T-helper 1 cell treated with Interleukin-12 subunit alpha and Interleukin-12 subunit beta and Interleukin-4 antibody, amounts not matched to agents 30 μg/mL and 1 μg/mL, for 36 hours (primary cell): ENCODE measurements around the gene ZSCAN23.
"Not testable (repeated sequence)": the region's sequence is repeated elsewhere in the genome, so short reads cannot be mapped to it uniquely, and the experiment has no call there.

Experiments
- H3K27ac Mint-ChIP-seq: one replicate; pipeline ENCODE4 v1.8.0; 2021; ENCODE audit warnings: mild to moderate bottlenecking, mixed read lengths
- H3K27me3 Mint-ChIP-seq: one replicate; pipeline ENCODE4 v1.8.0; 2021; ENCODE audit warnings: low read depth, mixed read lengths
- H3K36me3 Mint-ChIP-seq: one replicate; pipeline ENCODE4 v1.8.0; 2021; ENCODE audit warnings: low read depth, mixed read lengths
- H3K4me1 Mint-ChIP-seq: one replicate; pipeline ENCODE4 v1.8.0; 2021; ENCODE audit warnings: low read depth, mixed read lengths
- H3K4me3 Mint-ChIP-seq: one replicate; pipeline ENCODE4 v1.8.0; 2021; ENCODE audit warnings: mild to moderate bottlenecking, moderate library complexity, mixed read lengths
- H3K9me3 Mint-ChIP-seq: one replicate; pipeline ENCODE4 v1.8.0; 2021; ENCODE audit warnings: mixed read lengths

The ZSCAN23 gene

DNA sequence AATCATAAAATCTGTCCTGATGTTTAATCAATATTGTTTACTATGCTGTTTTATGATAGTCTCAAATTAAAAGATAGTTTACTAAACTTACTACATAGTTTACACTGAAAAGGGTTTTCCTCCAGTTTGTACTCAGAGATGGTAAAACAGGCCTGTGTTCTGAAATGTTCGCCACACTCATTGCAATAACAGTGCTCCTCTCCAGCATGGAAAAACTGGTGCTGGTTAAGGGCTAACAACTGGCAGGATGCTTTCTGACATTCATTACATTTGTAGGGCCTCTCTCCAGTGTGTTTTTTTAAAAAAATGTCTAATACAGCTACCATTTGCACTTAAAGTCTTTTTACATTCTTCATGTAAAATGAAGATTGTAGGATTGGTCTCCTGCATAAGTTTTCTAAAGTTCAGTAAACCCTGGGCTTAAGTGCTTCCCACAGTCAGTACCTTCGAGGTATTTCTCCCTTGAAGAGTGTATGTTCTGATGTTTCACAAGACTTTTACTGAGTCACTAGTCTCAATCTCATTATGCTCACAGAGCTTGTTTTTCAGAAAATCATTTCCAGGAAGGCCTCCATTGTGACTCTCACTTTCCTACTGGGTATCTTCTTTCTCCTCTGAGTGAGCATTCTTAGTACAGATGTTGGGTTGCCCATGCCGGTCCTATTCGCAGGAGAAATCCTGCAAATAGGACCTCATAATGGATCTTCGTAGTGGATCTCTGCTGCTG is 35.1 kb downstream of the ZSCAN23 start:
- H3K27ac Mint-ChIP-seq, result no peak overlapping the region
- H3K4me1 Mint-ChIP-seq, result peaks cover 27% of the 10 kb centered on the region
- peaks cover 13% of the 10 kb centered on the region for H3K9me3 Mint-ChIP-seq
- H3K27me3 Mint-ChIP-seq, result peaks cover 33% of the 10 kb centered on the region
- H3K36me3 Mint-ChIP-seq, result no peaks in the 10 kb centered on the region
- no peak overlapping the region for H3K4me3 Mint-ChIP-seq

DNA sequence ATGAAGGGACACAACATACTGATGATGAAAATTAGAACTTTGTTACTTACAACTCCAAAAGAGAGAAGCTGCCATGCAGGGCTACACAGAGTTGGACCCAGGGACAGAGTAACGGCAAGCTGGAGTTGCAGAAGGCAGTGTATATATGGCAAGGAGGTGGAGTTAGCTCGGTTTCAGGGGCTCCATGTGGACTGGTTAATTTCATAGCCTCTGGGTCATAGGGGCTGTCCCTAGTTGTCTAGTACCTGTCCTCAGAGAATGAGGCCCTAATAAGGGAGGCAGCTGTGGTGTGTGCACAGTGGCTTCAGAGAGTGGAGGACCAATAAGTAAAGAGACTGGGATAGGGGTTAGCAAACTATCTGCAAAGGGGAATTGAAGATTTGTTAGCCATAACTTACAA is 35.9 kb downstream of the ZSCAN23 start:
- peaks cover 13% of the 10 kb centered on the region for H3K9me3 Mint-ChIP-seq
- H3K27me3 Mint-ChIP-seq, result peaks cover 34% of the 10 kb centered on the region
- H3K4me1 Mint-ChIP-seq, result peaks cover 27% of the 10 kb centered on the region
- H3K36me3 Mint-ChIP-seq, result no peaks in the 10 kb centered on the region
- H3K27ac Mint-ChIP-seq, result no peak overlapping the region
- H3K4me3 Mint-ChIP-seq, result no peak overlapping the region

- H3K9me3 Mint-ChIP-seq, H3K27ac Mint-ChIP-seq, H3K4me3 Mint-ChIP-seq, H3K36me3 Mint-ChIP-seq: not testable (repeated sequence)
- H3K27me3 Mint-ChIP-seq, result peaks cover 32% of the 10 kb centered on the region
- peaks cover 31% of the 10 kb centered on the region for H3K4me1 Mint-ChIP-seq
Observed at GRCh38 chr6:28403923-28404322, 39.4 kb downstream of the ZSCAN23 start.

DNA sequence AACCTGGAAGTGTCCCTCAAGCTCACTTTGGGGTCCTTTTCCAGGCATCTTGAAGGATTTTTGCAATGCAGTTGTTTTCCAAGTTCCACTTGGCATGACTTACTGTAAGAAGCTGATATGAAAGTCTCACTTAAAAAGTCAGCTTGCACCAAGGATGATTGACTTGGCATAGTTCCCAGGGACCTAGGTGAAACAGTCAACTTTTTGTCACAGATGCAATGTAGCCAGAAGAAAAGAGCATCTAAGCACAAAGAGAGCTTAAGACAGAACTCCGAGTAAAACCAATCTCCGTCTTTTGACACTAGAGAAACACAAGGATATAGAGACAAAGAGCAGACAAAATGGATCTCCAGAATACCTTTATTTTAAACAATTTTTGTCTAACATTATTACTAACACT is 41.1 kb downstream of the ZSCAN23 start:
- no peak overlapping the region for H3K27ac Mint-ChIP-seq
- peaks cover 9% of the 10 kb centered on the region for H3K9me3 Mint-ChIP-seq
- no peak overlapping the region for H3K4me3 Mint-ChIP-seq
- peaks cover 32% of the 10 kb centered on the region for H3K27me3 Mint-ChIP-seq
- peaks cover 29% of the 10 kb centered on the region for H3K4me1 Mint-ChIP-seq
- peaks cover 17% of the 10 kb centered on the region for H3K36me3 Mint-ChIP-seq

DNA sequence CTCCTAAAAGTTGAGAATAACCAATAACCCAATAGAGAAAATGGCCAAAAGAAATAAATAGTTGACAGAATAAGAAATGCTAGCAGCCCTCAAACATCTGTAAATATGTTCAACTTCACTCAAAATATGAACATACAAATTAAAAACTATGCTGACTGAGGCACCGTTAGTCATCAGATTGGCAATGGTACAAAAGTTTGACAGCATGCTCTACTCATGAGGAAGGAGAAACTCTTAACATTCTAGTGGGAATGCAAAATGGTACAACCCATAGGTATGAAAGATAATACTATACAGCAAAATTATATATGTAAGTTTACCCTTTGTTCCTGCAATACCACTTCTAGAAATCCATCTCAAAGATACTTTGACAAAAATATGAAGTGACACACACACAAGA is 42.1 kb downstream of the ZSCAN23 start:
- peaks cover 9% of the 10 kb centered on the region for H3K9me3 Mint-ChIP-seq
- H3K4me1 Mint-ChIP-seq, result peaks cover 30% of the 10 kb centered on the region
- H3K36me3 Mint-ChIP-seq, result peaks cover 22% of the 10 kb centered on the region
- H3K27me3 Mint-ChIP-seq, result peaks cover 31% of the 10 kb centered on the region
- H3K27ac Mint-ChIP-seq, result no peak overlapping the region
- H3K4me3 Mint-ChIP-seq, result no peak overlapping the region

DNA sequence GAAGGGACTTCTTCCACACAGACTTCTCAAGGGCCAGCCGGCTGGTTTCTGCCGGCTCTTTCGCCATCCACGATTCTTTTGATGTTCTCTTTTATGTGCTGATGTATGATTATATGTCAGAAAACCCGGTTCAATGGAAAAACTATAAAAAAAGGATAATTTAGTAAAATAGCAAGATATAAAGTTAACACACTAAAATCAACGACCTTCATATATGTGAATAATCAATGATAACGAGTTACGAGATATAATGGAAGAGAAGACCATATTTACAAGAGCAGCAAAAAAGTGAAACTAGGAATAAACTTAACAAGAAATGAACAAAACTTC is 43.2 kb downstream of the ZSCAN23 start:
- H3K27ac Mint-ChIP-seq, result peak overlapping the region; percentile 88
- H3K4me3 Mint-ChIP-seq, result peak overlapping the region; percentile 88
- H3K27me3 Mint-ChIP-seq, result peaks cover 25% of the 10 kb centered on the region
- peaks cover 35% of the 10 kb centered on the region for H3K4me1 Mint-ChIP-seq
- peaks cover 31% of the 10 kb centered on the region for H3K36me3 Mint-ChIP-seq
- peaks cover 9% of the 10 kb centered on the region for H3K9me3 Mint-ChIP-seq

- H3K4me3 Mint-ChIP-seq, result peak within 1 kb of the TSS; percentile 88
- H3K27ac Mint-ChIP-seq, result peak within 1 kb of the TSS; percentile 88
- peaks cover 23% of the 10 kb centered on the region for H3K27me3 Mint-ChIP-seq
- H3K4me1 Mint-ChIP-seq, result peaks cover 38% of the 10 kb centered on the region
- H3K9me3 Mint-ChIP-seq, result peaks cover 9% of the 10 kb centered on the region
- H3K36me3 Mint-ChIP-seq, result peaks cover 33% of the 10 kb centered on the region
Observed at GRCh38 chr6:28399350-28400121, 43.8 kb downstream of the ZSCAN23 start, which contains the start of gene ZSCAN12. ZSCAN12 (minus strand) TSS chr6:28399747; CDS start chr6:28398405, 1,342 bp downstream.

GRCh38 chr6:28395918-28396317 is 47.4 kb downstream of the ZSCAN23 start:
- peaks cover 16% of the 10 kb centered on the region for H3K9me3 Mint-ChIP-seq
- no peak overlapping the region for H3K27ac Mint-ChIP-seq
- H3K36me3 Mint-ChIP-seq, result peaks cover 54% of the 10 kb centered on the region
- peaks cover 6% of the 10 kb centered on the region for H3K27me3 Mint-ChIP-seq
- H3K4me1 Mint-ChIP-seq, result peaks cover 44% of the 10 kb centered on the region
- H3K4me3 Mint-ChIP-seq, result no peak overlapping the region

GRCh38 chr6:28393912-28394662 is 49.2 kb downstream of the ZSCAN23 start:
- peaks cover 36% of the 10 kb centered on the region for H3K4me1 Mint-ChIP-seq
- no peak overlapping the region for H3K27ac Mint-ChIP-seq

GRCh38 chr6:28390688-28391087 is 52.6 kb downstream of the ZSCAN23 start:
- Mint-ChIP-seq H3K4me3 (no peak overlapping the region), H3K9me3 (peaks cover 8% of the 10 kb centered on the region), H3K36me3 (peaks cover 64% of the 10 kb centered on the region), H3K4me1 (peaks cover 18% of the 10 kb centered on the region), H3K27ac (no peak overlapping the region), H3K27me3 (no peaks in the 10 kb centered on the region)

More at GRCh38 chr6:28393912-28394662, 49.2 kb downstream of the ZSCAN23 start:
- Mint-ChIP-seq H3K27me3 (no peaks in the 10 kb centered on the region), H3K9me3 (peaks cover 8% of the 10 kb centered on the region), H3K4me3 (no peak overlapping the region), H3K36me3 (peaks cover 64% of the 10 kb centered on the region)

- H3K27me3 Mint-ChIP-seq, result no peaks in the 10 kb centered on the region
- peaks cover 16% of the 10 kb centered on the region for H3K9me3 Mint-ChIP-seq
- peaks cover 12% of the 10 kb centered on the region for H3K4me1 Mint-ChIP-seq
- no peak overlapping the region for H3K27ac Mint-ChIP-seq
- no peak overlapping the region for H3K4me3 Mint-ChIP-seq
- peaks cover 66% of the 10 kb centered on the region for H3K36me3 Mint-ChIP-seq
Observed at GRCh38 chr6:28384143-28384533, 59.2 kb downstream of the ZSCAN23 start.

GRCh38 chr6:28383235-28384142 is 59.8 kb downstream of the ZSCAN23 start:
- H3K9me3 Mint-ChIP-seq, result peaks cover 16% of the 10 kb centered on the region
- H3K27ac Mint-ChIP-seq, result peak overlapping the region; percentile 21
- H3K4me3 Mint-ChIP-seq, result peak overlapping the region; percentile 64
- peaks cover 61% of the 10 kb centered on the region for H3K36me3 Mint-ChIP-seq
- H3K4me1 Mint-ChIP-seq, result peaks cover 11% of the 10 kb centered on the region
- no peaks in the 10 kb centered on the region for H3K27me3 Mint-ChIP-seq
